ENCODE results near the gene RABL2B. TPM values are rescaled to one million over a fixed set of nuclear protein-coding genes. Genes with fewer than 3 reads are reported as not detected.

RABL2B gene
- total and polyA plus RNA-seq, 2 donors (not counting 3 experiments of a cell fraction or from before 2014, with no cell fraction given), result 26.7 to 39.8 TPM

DNA sequence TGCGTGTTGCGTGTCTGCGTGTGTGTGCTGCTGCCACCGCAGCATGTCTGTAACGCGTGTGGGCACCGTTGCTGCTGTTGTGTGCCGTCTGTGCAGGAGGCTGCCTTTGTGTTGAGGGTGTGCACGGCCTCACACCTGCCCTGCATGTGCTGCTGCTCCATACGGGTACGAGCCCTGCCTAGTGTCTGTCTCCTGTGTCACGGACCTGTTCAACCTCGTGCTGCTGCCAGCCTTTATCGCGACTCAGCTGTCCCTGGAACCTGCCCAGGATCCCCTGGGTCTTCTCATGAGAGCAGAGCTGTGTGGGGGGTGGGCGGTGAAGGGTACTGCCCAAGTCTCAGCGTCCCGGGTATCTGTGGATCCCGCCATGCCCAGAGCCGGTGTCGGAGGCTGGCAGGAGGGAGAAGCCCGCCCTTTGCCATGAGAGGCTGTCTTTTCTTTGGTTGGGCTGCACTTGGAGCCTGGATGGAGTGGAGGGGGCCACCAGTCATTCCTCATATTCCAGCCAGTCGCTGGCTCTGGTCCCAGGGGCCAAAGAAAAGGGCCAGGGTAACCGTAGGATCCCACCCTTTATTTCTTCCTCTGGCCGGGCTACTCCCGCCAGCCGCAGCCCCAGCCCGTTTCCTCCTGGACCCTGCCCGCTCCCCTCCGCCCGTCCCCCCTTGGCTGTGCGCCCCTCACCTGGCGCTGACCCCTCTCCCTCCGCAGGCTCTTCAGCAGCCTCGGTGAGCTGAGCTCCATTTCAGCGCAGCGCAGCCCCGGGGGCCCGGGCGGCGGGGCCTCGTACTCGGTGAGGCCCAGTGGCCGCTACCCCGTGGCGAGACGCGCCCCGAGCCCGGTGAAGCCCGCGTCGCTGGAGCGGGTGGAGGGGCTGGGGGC lies 53.2 kb downstream of the RABL2B start:
- Histone ChIP-seq H3K79me2 (ENCODE audit: control insufficient read depth, insufficient read depth, low read length) (peaks cover 37% of the 10 kb centered on the region), H3K4me2 (ENCODE audit: insufficient read depth, low read length) (no peak overlapping the region), H2AFZ (ENCODE audit: low read depth, low read length) (no peak overlapping the region), H3K4me3 (replicated peaks in 1 of 3; ENCODE audit: insufficient read depth in 1 of 3, low read depth in 1 of 3, low read length in 3 of 3) (no peak overlapping the region), H3K4me1 (ENCODE audit: control insufficient read depth, extremely low read depth, insufficient read depth, low read length) (no peaks in the 10 kb centered on the region), H3K9ac (replicated peaks; ENCODE audit: extremely low read depth, insufficient read depth, low read length) (no peak overlapping the region), H3K9me1 (replicated peaks; ENCODE audit: control insufficient read depth, extremely low read depth, insufficient read depth, low read length) (no peaks in the 10 kb centered on the region), H3K36me3 (ENCODE audit: control insufficient read depth in 2 of 2, extremely low read depth in 1 of 2, insufficient read depth in 2 of 2, low read length in 2 of 2) (peaks cover 19 to 49% of the 10 kb centered on the region in 2 experiments), H3K27me3 (ENCODE audit: control insufficient read depth in 2 of 2, insufficient read depth in 2 of 2, low read length in 2 of 2) (no peaks in the 10 kb centered on the region), H3K27ac (ENCODE audit: insufficient read depth, low read depth, low read length) (no peak overlapping the region), H4K20me1 (replicated peaks; ENCODE audit: control insufficient read depth, extremely low read depth, insufficient read depth, low read length) (peaks cover 4% of the 10 kb centered on the region), H3K9me3 (replicated peaks; ENCODE audit: control insufficient read depth, insufficient read depth, low read length) (no peaks in the 10 kb centered on the region)
- DNase-seq (ENCODE audit: low read depth, low spot score) (no peak), FAIRE-seq (no peak)
- dilution Hi-C loops (cut with MboI; ENCODE audit: extremely low pct_ligation_motif_present, low sequenced_read_pairs) (no loop called here), intact Hi-C loops (cut with micrococcal nuclease) (no loop called here)
- no TSS peak for BruUV-seq (replicated peaks)
- TF ChIP-seq POLR2A (IDR thresholded peaks at IDR 0.05; ENCODE audit: low read depth, low read length), result no peak
- TF ChIP-seq, protein P1, sequence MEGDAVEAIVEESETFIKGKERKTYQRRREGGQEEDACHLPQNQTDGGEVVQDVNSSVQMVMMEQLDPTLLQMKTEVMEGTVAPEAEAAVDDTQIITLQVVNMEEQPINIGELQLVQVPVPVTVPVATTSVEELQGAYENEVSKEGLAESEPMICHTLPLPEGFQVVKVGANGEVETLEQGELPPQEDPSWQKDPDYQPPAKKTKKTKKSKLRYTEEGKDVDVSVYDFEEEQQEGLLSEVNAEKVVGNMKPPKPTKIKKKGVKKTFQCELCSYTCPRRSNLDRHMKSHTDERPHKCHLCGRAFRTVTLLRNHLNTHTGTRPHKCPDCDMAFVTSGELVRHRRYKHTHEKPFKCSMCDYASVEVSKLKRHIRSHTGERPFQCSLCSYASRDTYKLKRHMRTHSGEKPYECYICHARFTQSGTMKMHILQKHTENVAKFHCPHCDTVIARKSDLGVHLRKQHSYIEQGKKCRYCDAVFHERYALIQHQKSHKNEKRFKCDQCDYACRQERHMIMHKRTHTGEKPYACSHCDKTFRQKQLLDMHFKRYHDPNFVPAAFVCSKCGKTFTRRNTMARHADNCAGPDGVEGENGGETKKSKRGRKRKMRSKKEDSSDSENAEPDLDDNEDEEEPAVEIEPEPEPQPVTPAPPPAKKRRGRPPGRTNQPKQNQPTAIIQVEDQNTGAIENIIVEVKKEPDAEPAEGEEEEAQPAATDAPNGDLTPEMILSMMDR (IDR thresholded peaks at IDR 0.05; ENCODE audit: extremely low read depth in 1 of 2, insufficient read depth in 1 of 2, low read depth in 1 of 2, low read length in 2 of 2), result no peak
- TF ChIP-seq EZH2 (IDR thresholded peaks at IDR 0.05; ENCODE audit: borderline replicate concordance, low read depth, low read length, severe bottlenecking), result no peak
- no peak for TF ChIP-seq JUN (IDR thresholded peaks at IDR 0.05; ENCODE audit: borderline replicate concordance, insufficient read depth, insufficient read length, low read depth)
- TF ChIP-seq, protein P2, sequence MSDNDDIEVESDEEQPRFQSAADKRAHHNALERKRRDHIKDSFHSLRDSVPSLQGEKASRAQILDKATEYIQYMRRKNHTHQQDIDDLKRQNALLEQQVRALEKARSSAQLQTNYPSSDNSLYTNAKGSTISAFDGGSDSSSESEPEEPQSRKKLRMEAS (IDR thresholded peaks at IDR 0.05; ENCODE audit: insufficient read depth, insufficient read length), result no peak
- no peak for TF ChIP-seq POLR2AphosphoS5 (IDR thresholded peaks at IDR 0.05; ENCODE audit: insufficient read depth, low read depth, low read length)
- no peak for TF ChIP-seq FOS (IDR thresholded peaks at IDR 0.05; ENCODE audit: borderline replicate concordance, insufficient read depth, low read length)
- TF ChIP-seq GATA2 (IDR thresholded peaks at IDR 0.05; ENCODE audit: insufficient read depth, insufficient read length, low read depth, low read length), result no peak
- no peak for TF ChIP-seq MYC (IDR thresholded peaks at IDR 0.05; ENCODE audit: low read depth, low read length)
- ChIA-PET CTCF (no interaction called here), POLR2A (no interaction called here)
